Suprapubic skin (tissue), 4 donors: ENCODE measurements around the gene TRMT11. TPM values are rescaled to one million over a fixed set of nuclear protein-coding genes. Genes with fewer than 3 reads are reported as not detected.

Experiments
- DNase-seq, 2 donors: peaks; one replicate each; pipeline ENCODE4 v3.0.0-alpha.2; 2019; ENCODE audit warnings: low spot score in 2 of 2
- H3K27ac ChIP-seq: fragments of 200-600 bp; sonication (generic); one replicate; pipeline ENCODE4 v1.5.1; 2019
- H3K27me3 ChIP-seq: fragments of 200-600 bp; sonication (generic); one replicate; pipeline ENCODE4 v1.5.1; 2019
- H3K36me3 ChIP-seq: fragments of 200-600 bp; sonication (generic); one replicate; pipeline ENCODE4 v1.5.1; 2019
- H3K4me1 ChIP-seq: fragments of 200-600 bp; sonication (generic); one replicate; pipeline ENCODE4 v1.5.1; 2019
- H3K4me3 ChIP-seq: fragments of 200-600 bp; sonication (generic); one replicate; pipeline ENCODE4 v1.5.1; 2019; ENCODE audit warnings: mild to moderate bottlenecking
- H3K9me3 ChIP-seq: fragments of 200-600 bp; sonication (generic); one replicate; pipeline ENCODE4 v1.5.1; 2019
- EP300 ChIP-seq: sonication (generic); formaldehyde crosslinking; IDR thresholded peaks from one replicate; pipeline ENCODE4 v1.6.1; 2017; ENCODE audit warnings: antibody characterized with exemption
- POLR2A ChIP-seq, 2 donors: fragments of 450-650 bp; IDR thresholded peaks; one replicate each; pipeline ENCODE4 v1.6.1; 2017; ENCODE audit warnings: antibody characterized with exemption in 2 of 2, mild to moderate bottlenecking in 2 of 2, moderate library complexity in 2 of 2
- POLR2AphosphoS5 ChIP-seq, 3 donors: sonication (generic); formaldehyde crosslinking; IDR thresholded peaks; one replicate each; pipeline ENCODE4 v1.6.1; 2017; ENCODE audit warnings: antibody characterized with exemption in 3 of 3
- WGBS: methylation state at CpG from one replicate; pipeline ENCODE4 v1.1.5; 2018; 5-methylcytosine and 5-hydroxymethylcytosine counted together
- total RNA-seq, 4 donors: library from RNA; depleted of rRNA; stranded (reverse); fragments of >200 nt; gene quantifications; one replicate each; pipeline ENCODE4 v1.1.0, GENCODE V29; 2016
- TF ChIP-seq, protein P1 (sequence below), 2 donors: fragments of 200-600 bp in 1 of 2; fragments of 450-650 bp in 1 of 2; sonication (generic) in 1 of 2; IDR thresholded peaks; one replicate each; pipeline ENCODE4 v1.5.1; 2016 to 2019; ENCODE audit warnings: antibody characterized with exemption in 2 of 2, mild to moderate bottlenecking in 1 of 2, moderate library complexity in 1 of 2

Gene TRMT11
- total RNA-seq, 4 donors from 2014 or later: 6.6 to 28.4 (median 11.1) TPM

DNA sequence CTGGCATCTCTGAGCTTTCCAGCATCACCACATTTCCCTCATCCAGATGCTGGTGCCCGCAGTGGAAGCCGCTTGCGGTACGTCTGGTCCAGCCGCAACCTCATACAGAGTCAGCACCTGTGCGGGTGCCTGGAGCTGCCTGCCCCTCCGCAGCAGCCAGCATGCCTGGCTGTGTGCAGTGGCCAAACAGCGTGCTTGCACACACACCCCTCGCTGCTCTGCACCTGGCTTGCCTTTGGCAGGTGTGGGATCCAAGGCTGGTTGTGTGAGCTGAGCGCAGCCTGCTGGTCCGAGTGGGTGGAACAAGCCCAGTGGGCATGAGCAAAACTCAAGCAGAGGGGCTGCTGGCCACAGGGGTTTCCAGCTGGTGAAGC lies 32.9 kb upstream of the TRMT11 start:
- H3K27me3 ChIP-seq: no peaks in the 10 kb centered on the region
- no peak overlapping the region for H3K4me3 ChIP-seq
- no peak for TF ChIP-seq POLR2A (IDR thresholded peaks at IDR 0.05)
- TF ChIP-seq POLR2AphosphoS5 (IDR thresholded peaks at IDR 0.05): no peak
- TF ChIP-seq, protein P1, sequence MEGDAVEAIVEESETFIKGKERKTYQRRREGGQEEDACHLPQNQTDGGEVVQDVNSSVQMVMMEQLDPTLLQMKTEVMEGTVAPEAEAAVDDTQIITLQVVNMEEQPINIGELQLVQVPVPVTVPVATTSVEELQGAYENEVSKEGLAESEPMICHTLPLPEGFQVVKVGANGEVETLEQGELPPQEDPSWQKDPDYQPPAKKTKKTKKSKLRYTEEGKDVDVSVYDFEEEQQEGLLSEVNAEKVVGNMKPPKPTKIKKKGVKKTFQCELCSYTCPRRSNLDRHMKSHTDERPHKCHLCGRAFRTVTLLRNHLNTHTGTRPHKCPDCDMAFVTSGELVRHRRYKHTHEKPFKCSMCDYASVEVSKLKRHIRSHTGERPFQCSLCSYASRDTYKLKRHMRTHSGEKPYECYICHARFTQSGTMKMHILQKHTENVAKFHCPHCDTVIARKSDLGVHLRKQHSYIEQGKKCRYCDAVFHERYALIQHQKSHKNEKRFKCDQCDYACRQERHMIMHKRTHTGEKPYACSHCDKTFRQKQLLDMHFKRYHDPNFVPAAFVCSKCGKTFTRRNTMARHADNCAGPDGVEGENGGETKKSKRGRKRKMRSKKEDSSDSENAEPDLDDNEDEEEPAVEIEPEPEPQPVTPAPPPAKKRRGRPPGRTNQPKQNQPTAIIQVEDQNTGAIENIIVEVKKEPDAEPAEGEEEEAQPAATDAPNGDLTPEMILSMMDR (IDR thresholded peaks at IDR 0.05): no peak
- no peak for TF ChIP-seq EP300
- 80% methylated on average over 1 of the region's 11 CpGs for WGBS
- no peaks in the 10 kb centered on the region for H3K9me3 ChIP-seq
- no peaks in the 10 kb centered on the region for H3K36me3 ChIP-seq
- no peak overlapping the region for H3K27ac ChIP-seq
- no peak for DNase-seq
- H3K4me1 ChIP-seq: peaks cover 18% of the 10 kb centered on the region

GRCh38 chr6:125954735-125955339 lies 31.5 kb upstream of the TRMT11 start:
- no peaks in the 10 kb centered on the region for H3K27me3 ChIP-seq
- H3K36me3 ChIP-seq: no peaks in the 10 kb centered on the region
- no peak for DNase-seq
- H3K9me3 ChIP-seq: no peaks in the 10 kb centered on the region
- WGBS: 44% methylated on average over 5 of the region's 5 CpGs
- H3K4me3 ChIP-seq: no peak overlapping the region
- H3K27ac ChIP-seq: no peak overlapping the region
- no peak for TF ChIP-seq EP300
- TF ChIP-seq, protein P1 (IDR thresholded peaks at IDR 0.05): no peak
- no peak for TF ChIP-seq POLR2AphosphoS5 (IDR thresholded peaks at IDR 0.05)
- TF ChIP-seq POLR2A (IDR thresholded peaks at IDR 0.05): no peak
- peaks cover 30% of the 10 kb centered on the region for H3K4me1 ChIP-seq

- Histone ChIP-seq H3K4me1 (peaks cover 32% of the 10 kb centered on the region), H3K27ac (no peak overlapping the region), H3K4me3 (peak overlapping the region; percentile 99), H3K9me3 (no peaks in the 10 kb centered on the region), H3K27me3 (no peaks in the 10 kb centered on the region), H3K36me3 (no peaks in the 10 kb centered on the region)
- 49% methylated on average over 5 of the region's 5 CpGs for whole genome bisulfite sequencing
- no peak for DNase-seq
- TF ChIP-seq, protein P1 (IDR thresholded peaks at IDR 0.05): no peak
- TF ChIP-seq EP300: no peak
- no peak for TF ChIP-seq POLR2AphosphoS5 (IDR thresholded peaks at IDR 0.05)
- TF ChIP-seq POLR2A (IDR thresholded peaks at IDR 0.05): no peak
Measured at GRCh38 chr6:125955973-125956372, 30.4 kb upstream of the TRMT11 start.

DNA sequence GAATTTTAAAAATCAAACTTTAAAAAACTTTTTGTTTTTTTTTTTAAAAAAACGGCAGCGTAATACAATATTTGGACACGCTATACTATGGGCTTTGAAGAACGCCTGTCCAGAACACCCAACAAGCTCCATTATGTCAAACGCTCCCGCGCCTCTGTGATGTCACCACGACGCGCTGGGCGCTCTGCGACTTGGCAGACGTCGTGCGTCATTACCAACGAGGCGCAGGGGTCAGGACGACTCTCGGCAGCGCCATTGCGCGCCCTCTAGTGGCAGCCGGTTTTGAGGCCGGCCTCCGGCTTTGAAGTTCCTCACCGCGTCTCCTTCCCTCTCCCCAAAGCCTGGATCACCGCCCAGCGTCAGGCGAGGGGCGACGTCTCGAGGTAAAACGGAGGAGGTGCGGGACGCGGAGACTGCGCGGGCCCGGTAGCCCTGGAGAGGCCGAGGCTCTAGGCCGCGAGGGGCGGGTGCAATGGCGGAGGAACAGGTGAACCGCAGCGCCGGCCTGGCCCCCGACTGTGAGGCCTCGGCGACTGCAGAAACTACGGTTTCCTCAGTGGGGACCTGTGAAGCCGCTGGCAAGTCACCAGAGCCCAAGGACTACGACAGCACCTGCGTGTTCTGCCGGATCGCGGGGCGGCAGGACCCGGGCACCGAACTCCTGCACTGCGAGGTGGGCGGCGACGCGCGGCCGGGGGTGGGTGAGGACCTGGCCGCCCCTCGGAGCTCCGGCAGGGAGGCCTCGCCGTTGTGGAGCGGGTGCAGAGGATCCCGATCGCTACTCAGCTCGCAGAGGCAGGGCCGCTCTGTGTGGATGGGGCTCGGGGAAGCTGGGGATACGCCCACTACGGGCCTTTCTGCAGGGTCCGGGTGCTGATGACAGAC lies 29.6 kb upstream of the TRMT11 start, which contains the start of gene HINT3:
TSS of gene HINT3 (plus strand) at position 265 of the 885 bp plus-strand sequence. CDS start at position 473, 208 bp downstream.
- Histone ChIP-seq H3K27me3 (no peaks in the 10 kb centered on the region), H3K4me1 (peaks cover 32% of the 10 kb centered on the region), H3K9me3 (no peaks in the 10 kb centered on the region), H3K36me3 (no peaks in the 10 kb centered on the region), H3K27ac (peak within 1 kb of the TSS; percentile 94), H3K4me3 (peak within 1 kb of the TSS; percentile 99)
- WGBS: 0% methylated on average over 32 of the region's 82 CpGs
- peak; percentile 97 to 98 for DNase-seq
- TF ChIP-seq, protein P1 (IDR thresholded peaks at IDR 0.05): peak; percentile 78 to 97
- TF ChIP-seq POLR2AphosphoS5 (IDR thresholded peaks at IDR 0.05) (peak; percentile 51 to 95 (median 85)), EP300 (no peak), POLR2A (IDR thresholded peaks at IDR 0.05) (peak in 1 of 2 donors; percentile 48)

DNA sequence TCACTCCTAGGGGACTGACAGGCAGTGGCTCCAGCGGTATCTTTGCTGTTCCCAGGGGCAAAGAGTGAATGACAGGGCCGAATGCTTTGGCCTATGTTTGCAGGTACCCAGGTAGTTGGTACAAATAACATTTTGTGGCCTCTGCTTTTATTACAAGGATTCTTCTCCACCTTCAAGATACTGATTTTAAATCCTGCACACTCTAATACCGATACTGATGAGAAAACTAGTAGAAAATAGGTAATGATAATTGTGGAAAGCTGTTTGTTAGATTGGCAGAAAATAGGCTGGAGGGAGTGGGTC lies 29.0 kb upstream of the TRMT11 start:
- peak overlapping the region; percentile 99 for H3K4me3 ChIP-seq
- H3K27ac ChIP-seq: peak overlapping the region; percentile 94
- H3K27me3 ChIP-seq: no peaks in the 10 kb centered on the region
- no peaks in the 10 kb centered on the region for H3K9me3 ChIP-seq
- 0% methylated on average over 3 of the region's 3 CpGs for WGBS
- TF ChIP-seq, protein P1 (IDR thresholded peaks at IDR 0.05): no peak
- TF ChIP-seq EP300: no peak
- TF ChIP-seq POLR2A (IDR thresholded peaks at IDR 0.05): no peak
- no peak for TF ChIP-seq POLR2AphosphoS5 (IDR thresholded peaks at IDR 0.05)
- no peaks in the 10 kb centered on the region for H3K36me3 ChIP-seq
- no peak for DNase-seq
- peaks cover 32% of the 10 kb centered on the region for H3K4me1 ChIP-seq
